Activated CD4-positive, CD25-positive, alpha-beta regulatory T cell treated with anti-CD3 and anti-CD28 coated beads, Interleukin-2, amount 50 U/mL, for 16 hours (primary cell): ENCODE results near the gene DGKE.

Experiments used
- DNase-seq: peaks from one replicate; pipeline ENCODE4 v3.0.0-alpha.2; 2020; ENCODE audit warnings: low read depth, low spot score

The DGKE gene

DNA sequence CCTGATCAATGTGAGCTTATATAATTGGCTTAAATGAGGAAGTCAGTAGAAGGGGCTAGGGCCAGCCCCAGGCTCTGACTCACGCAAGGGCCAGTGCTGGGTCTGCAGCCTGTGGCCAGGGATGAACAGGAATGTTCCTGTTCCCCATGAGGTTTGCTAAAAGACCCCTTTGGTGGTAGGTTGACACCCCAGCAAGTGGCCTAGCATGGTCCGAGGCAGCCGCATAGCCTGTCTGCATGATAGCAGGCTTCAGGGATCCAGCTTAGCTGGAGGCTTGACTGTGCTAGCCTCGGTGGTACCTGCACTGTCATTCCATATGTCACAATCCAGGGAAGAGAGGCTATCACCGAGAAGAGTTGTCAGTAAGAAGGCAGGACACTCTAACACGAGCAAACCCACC lies 56.4 kb downstream of the DGKE start:
- DNase-seq: no peak

- no peak for DNase-seq
Observed at GRCh38 chr17:56890906-56891674, 57.1 kb downstream of the DGKE start.

GRCh38 chr17:56891751-56892150 lies 57.8 kb downstream of the DGKE start:
- no peak for DNase-seq

DNA sequence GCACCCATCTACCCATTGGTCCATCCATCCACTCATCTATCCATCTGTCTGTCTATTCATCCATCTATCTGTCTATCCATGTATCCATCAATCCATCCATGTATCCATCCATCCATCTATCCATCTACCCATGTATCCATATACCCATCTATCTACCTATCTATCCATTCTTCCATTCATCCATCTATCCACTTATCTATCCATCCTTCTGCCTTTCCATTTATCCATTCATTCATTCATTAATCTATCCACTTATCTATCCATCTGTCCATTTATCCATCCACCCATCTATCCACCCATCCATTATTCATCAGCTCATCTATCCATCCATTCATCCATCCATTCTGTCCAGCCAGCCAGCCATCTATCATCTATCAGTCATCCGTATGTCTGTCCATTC lies 58.4 kb downstream of the DGKE start:
- no peak for DNase-seq

DNA sequence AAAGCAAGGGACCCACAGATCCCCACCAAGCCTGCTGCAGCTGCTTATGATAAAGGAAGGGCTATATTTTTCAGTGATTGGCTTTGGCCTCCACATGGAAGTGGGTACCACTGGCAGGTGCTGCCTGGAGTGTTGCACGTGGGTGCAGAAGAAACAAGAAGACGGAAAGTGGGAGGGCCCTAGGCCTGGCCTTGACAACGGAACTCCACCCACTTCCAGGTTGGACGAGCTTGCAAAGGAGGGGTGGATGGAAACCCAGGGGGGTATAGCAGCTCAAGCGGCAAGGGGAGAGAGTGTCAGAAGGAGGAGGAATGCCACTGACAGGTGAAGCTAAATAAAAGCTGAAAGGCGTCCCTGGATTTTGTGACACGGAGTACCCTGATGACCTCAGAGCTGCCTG lies 59.6 kb downstream of the DGKE start:
- DNase-seq: no peak

- no peak for DNase-seq
Observed at GRCh38 chr17:56894859-56895455, 61.0 kb downstream of the DGKE start.

- no peak for DNase-seq
Observed at GRCh38 chr17:56896217-56896967, 62.4 kb downstream of the DGKE start.

DNA sequence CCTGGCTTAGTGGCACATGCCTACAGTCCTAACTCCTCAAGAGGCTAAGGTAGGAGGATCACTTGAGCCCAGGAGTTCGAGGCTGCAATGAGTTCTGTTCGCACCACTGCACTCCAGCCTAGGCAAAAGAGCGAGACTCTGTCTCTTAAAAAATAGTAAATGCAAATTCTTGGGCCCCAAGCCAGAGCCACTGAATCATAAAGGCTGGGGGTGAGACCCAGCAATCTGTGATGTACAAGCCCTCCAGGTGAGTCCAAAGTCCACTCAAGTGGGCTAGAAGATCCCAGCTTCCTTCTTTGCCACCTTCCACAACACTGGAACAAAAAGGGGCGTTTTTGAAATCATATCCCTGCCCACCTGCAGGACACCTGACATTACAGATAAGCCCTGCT lies 63.0 kb downstream of the DGKE start:
- no peak for DNase-seq

DNA sequence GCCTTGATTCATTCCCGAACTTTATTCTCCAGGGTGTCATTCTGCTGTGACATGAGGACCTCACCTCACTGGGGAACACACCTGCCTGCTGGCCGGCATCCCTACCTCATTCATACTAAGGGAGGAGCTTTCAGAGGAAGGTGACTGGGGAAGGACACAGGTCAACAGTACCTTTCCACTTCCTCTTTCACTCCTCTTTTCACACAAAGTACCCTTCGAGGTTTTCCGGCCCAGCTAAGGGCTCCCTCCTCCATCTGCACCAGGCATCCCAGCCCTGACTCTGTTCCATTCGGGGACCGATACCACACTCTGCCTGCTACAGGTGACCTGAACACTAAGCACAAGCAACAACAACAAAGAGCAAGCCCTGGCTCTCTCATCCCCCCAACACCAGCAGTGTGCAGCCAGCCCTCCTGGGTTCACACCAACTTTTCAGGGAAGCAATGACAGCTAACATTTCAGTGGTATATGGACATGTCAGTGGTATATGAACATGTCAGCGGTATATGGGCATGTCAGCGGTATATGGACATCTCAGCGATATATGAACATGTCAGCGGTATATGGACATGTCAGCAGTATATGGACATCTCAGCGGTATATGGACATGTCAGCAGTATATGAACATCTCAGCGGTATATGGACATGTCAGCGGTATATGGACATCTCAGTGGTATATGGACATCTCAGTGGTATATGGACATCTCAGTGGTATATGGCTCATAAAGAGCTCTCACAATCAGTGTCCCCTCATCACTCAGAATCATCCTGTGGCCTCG lies 63.9 kb downstream of the DGKE start:
- no peak for DNase-seq

GRCh38 chr17:56898874-56899273 lies 64.9 kb downstream of the DGKE start:
- no peak for DNase-seq

- DNase-seq: no peak
Observed at GRCh38 chr17:56899403-56899802, 65.5 kb downstream of the DGKE start.

DNA sequence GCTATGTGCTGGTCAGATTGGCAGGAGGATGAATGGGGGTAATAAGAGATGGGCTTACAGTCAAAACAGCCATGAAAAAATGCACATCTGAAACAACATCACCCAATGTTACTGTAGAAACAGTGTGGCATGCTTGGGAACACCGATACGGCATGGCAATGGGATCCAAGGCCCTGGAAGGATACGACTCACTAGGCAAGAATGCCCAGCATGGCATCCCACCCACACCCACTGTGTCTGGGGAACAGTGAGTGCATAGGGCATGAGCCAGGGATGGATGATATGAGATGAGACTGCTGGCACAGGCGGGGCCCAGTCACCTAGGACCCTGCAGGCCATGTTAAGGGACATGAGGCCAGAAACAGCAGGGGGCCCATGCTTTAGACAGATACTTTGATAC lies 68.4 kb downstream of the DGKE start:
- DNase-seq: no peak

DNA sequence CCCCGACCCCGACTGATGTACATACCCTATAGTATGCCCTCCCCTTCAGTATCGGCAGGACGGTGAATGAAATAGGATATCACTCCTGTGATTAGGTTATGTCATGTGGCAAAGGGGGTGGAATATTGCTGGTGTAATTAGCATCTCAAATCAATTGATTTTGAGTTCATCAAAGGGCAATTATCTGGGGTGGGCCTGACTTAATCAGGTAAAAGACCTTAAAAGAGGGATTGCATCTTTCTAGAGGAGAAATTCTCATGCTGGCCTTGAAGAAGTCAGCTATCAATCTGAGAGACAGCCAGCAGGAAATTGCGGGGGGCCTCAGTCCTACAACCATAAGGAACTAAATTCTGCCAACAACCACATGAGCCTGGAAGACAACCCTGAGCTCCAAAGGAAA lies 69.6 kb downstream of the DGKE start:
- no peak for DNase-seq

- DNase-seq: no peak
Observed at GRCh38 chr17:56908001-56908542, 74.1 kb downstream of the DGKE start.

- DNase-seq: no peak
Observed at GRCh38 chr17:56909742-56910508, 76.0 kb downstream of the DGKE start.

GRCh38 chr17:56910509-56911235 lies 76.7 kb downstream of the DGKE start:
- DNase-seq: no peak

DNA sequence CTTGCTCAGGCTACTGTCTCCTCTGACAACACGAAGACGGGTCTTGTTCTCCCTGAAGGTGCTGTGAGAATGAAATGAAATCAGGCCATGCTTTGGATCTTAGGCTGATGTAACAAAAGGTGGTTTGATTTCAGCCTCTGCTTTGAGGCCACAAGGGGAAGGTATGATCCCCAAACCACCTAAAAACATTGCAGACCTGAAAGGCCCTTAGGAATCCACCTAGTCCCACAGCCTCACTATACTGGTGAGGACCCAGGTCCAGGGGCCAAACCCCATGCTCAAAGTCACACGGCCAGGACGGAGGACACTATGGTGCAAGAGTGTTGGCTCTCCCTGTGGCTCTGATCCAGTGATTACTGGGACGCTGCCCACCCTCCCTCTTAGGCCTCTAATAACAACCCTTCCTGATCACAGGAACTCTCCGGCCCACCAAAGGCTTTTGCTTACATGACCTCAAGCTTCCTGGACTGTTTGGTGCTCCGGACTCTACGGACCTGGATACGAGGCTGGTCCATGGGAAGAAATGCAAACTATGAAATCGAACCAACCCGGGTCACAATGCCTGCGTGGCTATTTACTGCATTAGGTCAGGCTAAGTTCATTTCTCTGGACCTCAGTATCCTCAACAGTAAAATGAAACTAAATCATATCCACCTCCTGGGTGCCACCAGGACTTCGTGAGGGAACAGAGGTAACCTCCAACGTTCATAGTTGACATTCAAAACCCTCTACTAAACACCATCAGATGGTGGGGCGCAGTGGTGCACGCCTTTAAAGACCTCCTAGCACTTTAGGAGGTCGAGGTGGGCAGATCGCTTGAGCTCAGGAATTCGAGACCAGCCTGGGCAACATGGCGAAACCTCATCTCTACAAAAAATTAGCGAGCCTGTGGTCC lies 78.4 kb downstream of the DGKE start:
- no peak for DNase-seq

DNA sequence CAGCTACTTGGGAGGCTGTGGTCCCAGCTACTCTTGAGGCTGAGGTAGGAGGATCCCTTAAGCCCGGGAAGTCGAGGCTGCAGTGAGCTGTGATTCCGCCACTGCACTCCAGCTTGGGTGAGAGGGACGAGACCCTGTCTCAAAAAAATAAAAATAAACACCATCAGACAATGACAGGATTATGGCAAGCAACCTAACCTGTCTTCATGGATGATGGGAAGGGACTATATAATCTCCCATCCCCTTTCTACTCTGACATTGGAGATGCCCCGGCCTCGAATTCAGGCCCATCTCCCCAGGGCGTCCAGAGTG lies 79.0 kb downstream of the DGKE start:
- no peak for DNase-seq

DNA sequence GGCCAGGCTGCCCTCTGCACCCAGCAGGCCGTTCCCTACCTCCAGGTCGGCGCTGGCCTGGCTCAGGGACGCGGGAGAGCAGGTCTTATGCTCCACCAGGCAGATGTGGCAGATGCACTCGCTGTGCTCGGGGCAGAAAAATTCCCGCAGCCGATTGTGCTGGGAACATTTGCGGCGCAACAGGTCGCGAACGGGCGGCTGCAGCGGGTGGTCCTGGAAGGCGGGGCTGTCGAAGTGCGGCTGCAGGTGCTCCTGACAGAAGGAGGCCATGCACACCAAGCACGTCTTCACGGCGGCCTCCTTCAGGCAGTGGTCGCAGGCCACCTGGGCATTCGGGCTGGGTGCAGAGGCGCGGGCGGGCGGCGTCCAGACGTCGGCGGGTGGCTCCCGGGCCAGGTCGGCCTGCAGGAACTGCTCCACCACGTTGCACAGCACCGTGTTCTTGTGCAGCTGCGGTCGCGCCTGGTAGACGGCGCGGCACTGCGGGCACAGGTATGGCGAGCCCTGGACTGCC lies 79.5 kb downstream of the DGKE start:
- no peak for DNase-seq
